GM10266 (cell line): ENCODE data around the gene ADSS1.

Source experiments
- DNase-seq: peaks from one replicate; pipeline ENCODE4 v3.0.0; 2012; ENCODE audit errors: extremely low spot score
- TF ChIP-seq, protein P1 (sequence below): IDR thresholded peaks from 2 replicates; pipeline ENCODE4 v1.5.1; 2012; ENCODE audit warnings: mild to moderate bottlenecking, low read depth; ENCODE audit not compliant: control insufficient read depth, insufficient read depth; ENCODE audit errors: missing control alignments

Gene ADSS1

DNA sequence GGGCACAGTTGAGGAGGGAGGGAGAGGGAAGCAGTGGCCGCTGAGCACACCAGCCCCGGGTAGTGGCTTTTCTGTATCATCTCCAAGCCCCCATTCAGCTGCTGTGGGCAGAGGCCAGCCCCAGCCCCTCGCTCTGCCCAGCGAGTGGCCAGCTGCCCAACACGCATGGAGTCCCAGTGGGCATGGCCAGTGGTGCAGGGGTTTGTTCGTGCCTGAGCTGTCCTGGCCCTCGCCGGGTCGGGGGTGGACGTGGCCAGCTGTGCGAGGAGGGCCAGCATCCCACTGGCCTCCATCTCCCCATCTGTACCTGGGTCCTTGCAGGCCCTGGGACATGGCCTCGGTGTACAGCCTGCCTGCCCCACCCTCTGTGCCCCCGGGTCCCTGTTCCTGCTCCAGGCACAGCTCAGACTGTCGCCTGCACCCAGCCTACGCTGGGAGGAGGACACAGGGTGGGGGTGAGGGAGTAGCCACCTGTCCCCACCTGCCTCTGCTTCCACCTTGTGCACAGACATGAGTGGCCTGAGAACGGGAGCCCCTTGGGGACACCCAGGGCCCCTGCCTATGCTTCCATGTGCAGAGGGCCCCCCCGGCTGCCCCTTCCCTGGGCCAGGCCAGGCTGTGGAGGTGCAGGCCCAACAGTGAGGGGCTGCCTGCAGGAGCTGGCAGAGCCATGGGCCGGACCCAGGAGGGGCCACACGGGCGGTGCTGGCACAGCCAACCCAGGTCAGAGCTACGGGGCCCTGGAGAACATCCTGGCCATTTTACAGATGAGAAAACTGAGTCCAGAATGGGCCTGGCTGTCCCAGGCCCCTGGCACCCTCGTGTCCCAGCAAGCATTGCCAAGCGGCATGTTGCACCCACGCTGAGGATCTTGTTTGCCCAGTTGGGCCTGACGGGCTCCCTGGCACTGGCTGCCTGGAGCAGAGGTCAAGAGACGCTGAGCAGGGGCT, 30.3 kb upstream of the ADSS1 start:
- no peak for DNase-seq
- TF ChIP-seq, protein P1, sequence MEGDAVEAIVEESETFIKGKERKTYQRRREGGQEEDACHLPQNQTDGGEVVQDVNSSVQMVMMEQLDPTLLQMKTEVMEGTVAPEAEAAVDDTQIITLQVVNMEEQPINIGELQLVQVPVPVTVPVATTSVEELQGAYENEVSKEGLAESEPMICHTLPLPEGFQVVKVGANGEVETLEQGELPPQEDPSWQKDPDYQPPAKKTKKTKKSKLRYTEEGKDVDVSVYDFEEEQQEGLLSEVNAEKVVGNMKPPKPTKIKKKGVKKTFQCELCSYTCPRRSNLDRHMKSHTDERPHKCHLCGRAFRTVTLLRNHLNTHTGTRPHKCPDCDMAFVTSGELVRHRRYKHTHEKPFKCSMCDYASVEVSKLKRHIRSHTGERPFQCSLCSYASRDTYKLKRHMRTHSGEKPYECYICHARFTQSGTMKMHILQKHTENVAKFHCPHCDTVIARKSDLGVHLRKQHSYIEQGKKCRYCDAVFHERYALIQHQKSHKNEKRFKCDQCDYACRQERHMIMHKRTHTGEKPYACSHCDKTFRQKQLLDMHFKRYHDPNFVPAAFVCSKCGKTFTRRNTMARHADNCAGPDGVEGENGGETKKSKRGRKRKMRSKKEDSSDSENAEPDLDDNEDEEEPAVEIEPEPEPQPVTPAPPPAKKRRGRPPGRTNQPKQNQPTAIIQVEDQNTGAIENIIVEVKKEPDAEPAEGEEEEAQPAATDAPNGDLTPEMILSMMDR: no peak

DNA sequence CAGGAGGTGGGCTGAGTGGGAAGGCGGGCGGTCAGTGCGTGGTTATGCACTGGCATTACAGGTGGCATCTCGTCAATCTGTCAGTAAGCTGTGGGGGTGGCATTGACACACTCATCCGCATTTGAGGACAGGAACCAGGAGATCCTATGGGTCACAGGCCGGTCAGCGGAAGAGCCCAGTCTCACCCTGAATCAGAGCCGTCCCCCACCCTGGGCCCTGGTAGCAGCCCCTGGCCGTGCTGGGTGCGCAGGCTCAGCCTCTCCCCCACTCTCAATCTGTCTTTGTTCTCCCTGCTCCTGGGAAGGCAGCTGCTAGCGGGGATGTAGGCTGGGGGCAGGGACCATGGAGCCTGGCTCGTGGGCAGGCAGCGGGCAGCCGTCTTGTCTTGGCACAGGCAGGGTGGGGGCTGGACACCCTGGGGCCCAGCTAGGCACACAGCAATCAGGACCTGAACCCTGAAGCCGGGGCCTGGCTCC, 29.5 kb upstream of the ADSS1 start:
- TF ChIP-seq, protein P1: no peak
- no peak for DNase-seq

DNA sequence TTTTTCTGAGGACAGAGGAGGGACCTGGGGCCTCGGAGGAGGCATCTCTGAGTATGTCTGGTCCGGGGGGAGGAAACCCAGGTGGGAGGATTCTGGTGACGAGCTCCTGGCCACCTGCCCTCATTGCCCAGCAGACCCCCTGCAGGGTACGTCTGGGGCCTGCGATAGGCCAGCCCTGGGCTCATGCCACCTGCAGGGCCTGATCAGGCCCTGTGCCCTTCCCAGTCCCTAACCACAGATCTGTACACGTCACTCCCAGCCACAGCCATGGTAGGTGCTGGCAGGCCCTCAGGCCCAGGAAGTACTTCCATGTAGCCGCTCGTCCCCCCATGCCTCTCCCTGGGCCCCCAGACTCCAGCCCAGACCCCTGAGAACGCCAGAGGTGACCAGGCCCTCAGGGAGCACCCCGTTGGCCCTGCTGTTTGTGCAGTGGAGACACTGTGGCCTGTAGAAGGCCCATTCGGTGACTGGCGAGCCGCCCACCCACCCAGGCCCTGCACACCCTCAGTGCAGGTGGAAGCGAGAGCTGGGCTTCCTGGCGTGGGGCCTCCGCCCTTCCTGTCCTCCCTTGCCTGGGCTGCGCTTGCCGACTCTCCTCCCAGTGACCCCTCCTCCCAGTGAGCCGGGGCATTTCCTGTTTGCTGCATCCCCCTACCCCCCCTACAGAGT, 28.9 kb upstream of the ADSS1 start:
- DNase-seq: no peak
- TF ChIP-seq, protein P1: no peak

DNA sequence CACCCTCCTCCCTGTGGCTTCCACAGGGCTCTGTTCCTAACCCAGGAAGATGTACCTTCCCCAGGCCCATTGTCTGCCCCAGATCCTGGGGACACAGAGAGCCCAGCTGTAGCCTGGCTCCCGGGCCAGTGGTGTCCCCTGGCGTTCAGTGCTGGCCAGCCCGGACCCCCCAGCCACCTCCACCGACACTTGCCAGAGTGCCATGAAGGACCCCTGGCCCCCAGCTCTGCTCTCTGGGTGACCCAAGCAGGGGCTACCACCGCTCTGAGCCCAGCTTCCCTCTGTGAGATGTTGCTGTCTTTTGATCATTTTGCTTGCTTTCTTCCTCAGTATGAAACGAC, 28.4 kb upstream of the ADSS1 start:
- TF ChIP-seq, protein P1: no peak
- DNase-seq: no peak

DNA sequence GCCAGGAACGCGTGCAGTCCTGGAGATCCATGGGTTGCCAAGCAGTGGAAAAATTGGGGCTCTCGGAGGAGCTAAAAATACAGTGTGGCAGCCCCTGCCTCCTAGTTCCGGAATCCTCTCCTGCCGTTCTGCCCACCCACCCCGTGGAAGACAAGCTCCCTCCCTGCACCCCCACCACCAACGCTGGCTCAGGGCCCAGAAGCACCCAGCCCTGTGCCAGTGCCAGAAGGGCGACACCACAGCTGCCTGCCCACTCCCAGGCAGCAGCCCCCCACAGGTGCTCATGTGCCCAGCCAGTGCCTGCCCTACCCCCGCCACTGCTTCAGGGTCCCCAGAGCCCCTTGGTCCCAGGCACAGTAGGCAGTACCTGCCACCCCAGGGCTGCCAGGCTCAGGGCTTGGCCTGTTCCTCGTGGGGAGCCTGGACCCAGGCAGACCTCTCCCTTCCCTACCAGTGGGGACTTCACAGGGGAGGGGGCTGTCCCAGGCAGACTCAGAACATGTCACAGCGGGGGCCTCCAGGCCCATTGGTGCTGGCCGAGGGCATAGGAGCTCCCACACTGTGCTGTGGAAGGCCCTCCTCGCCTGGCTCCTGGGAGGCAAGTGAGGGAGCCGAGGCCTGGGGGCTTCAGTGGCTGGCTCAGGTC, 27.2 kb upstream of the ADSS1 start:
- DNase-seq: no peak
- TF ChIP-seq, protein P1: no peak

DNA sequence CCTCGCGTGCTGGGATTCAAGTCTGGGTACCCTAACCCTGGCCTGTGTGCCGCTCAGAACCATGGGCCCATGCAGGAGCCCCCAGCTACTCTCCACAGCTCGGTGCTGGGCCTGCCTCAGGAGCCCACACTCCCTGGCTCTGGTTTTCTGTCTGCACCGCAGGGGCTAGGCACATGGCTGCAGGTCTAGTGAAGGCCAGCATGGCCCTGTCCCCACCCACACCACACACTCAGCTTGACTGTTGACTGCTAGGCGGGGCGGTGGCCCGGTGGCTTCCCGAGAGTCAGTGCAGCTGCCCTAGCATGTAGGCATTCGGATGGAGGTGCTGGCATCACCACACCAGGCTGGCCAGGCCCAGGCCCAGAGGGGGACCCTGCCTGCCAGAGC, 26.7 kb upstream of the ADSS1 start:
- DNase-seq: no peak
- TF ChIP-seq, protein P1: no peak
